OCI-LY3 (cell line): ENCODE results near the gene SYS1.

ENCODE experiments used
- H2AFZ ChIP-seq: fragments of 200-600, 300-600 bp; shearing (Covaris generic); 2 replicates; pipeline ENCODE4 v1.6.0; 2014; ENCODE audit warnings: antibody characterized with exemption, low read depth, low read length
- H3K27ac ChIP-seq: fragments of 200-600, 300-600 bp; sonication (generic); 2 replicates; pipeline ENCODE4 v1.5.1; 2014; ENCODE audit warnings: mild to moderate bottlenecking, low read length, moderate library complexity, mixed read lengths
- H3K27me3 ChIP-seq: fragments of 200-600, 300-600 bp; sonication (generic); 2 replicates; pipeline ENCODE4 v1.6.1; 2014; ENCODE audit warnings: low read depth, low read length, mixed read lengths
- H3K36me3 ChIP-seq: fragments of 200-600, 300-600 bp; sonication (generic); replicated peaks from 2 replicates; pipeline ENCODE3; 2014; ENCODE audit warnings: low read depth, low read length, mixed read lengths
- H3K4me1 ChIP-seq: fragments of 300-600, 200-600 bp; sonication (generic); 2 replicates; pipeline ENCODE4 v1.6.1; 2014; ENCODE audit warnings: low read length, mixed read lengths
- H3K4me2 ChIP-seq: fragments of 200-600, 300-600 bp; sonication (generic); 2 replicates; pipeline ENCODE4 v1.6.1; 2014; ENCODE audit warnings: low read length, mixed read lengths
- H3K4me3 ChIP-seq: fragments of 300-600, 200-600 bp; sonication (generic); 2 replicates; pipeline ENCODE4 v1.5.1; 2014; ENCODE audit warnings: antibody characterized with exemption, mild to moderate bottlenecking, low read length, moderate library complexity
- H3K79me2 ChIP-seq: fragments of 300-600, 200-600 bp; shearing (Covaris generic); 2 replicates; pipeline ENCODE4 v1.6.1; 2014; ENCODE audit warnings: mild to moderate bottlenecking, low read length, mixed read lengths
- H3K9ac ChIP-seq: fragments of 300-600, 200-600 bp; shearing (Covaris generic); 2 replicates; pipeline ENCODE4 v1.6.0; 2014; ENCODE audit warnings: mild to moderate bottlenecking, low read length, moderate library complexity
- H3K9me3 ChIP-seq: fragments of 200-600, 300-600 bp; shearing (Covaris generic); 2 replicates; pipeline ENCODE4 v1.6.1; 2014; ENCODE audit warnings: low read length, mixed read lengths; ENCODE audit not compliant: insufficient read depth
- H4K20me1 ChIP-seq: fragments of 200-600, 300-600 bp; sonication (generic); 2 replicates; pipeline ENCODE4 v1.6.1; 2016; ENCODE audit warnings: low read length, mixed read lengths; ENCODE audit not compliant: insufficient read depth
- CTCF ChIP-seq: fragments of 200-600, 300-600 bp; sonication (generic); IDR thresholded peaks from 2 replicates; pipeline ENCODE4 v1.5.1; 2014; ENCODE audit warnings: antibody characterized with exemption, low read length, low read depth
- EZH2phosphoT487 ChIP-seq: fragments of 200-600 bp; shearing (Covaris generic); IDR thresholded peaks from 2 replicates; pipeline ENCODE4 v1.6.1; 2018; ENCODE audit warnings: antibody characterized with exemption, mixed run types, low read depth

The SYS1 gene

GRCh38 chr20:45337367-45338120 lies 25.4 kb upstream of the SYS1 start:
- Histone ChIP-seq H2AFZ (no peak overlapping the region), H3K79me2 (0 out of 2 replicates have a peak, but pooled peaks cover 3% of the 10 kb centered on the region), H3K27me3 (no peaks in the 10 kb centered on the region), H3K27ac (no peak overlapping the region), H3K4me3 (no peak overlapping the region), H3K36me3 (peaks cover 6% of the 10 kb centered on the region), H3K4me2 (no peak overlapping the region), H4K20me1 (peaks cover 35% of the 10 kb centered on the region), H3K9me3 (no peaks in the 10 kb centered on the region), H3K4me1 (peaks cover 5% of the 10 kb centered on the region), H3K9ac (no peak overlapping the region)
- TF ChIP-seq EZH2phosphoT487: no peak
- TF ChIP-seq CTCF: no peak

- peaks cover 5% of the 10 kb centered on the region for H3K4me1 ChIP-seq
- TF ChIP-seq EZH2phosphoT487 (no peak), CTCF (no peak)
- H3K9me3 ChIP-seq: no peaks in the 10 kb centered on the region
- no peak overlapping the region for H2AFZ ChIP-seq
- H3K27ac ChIP-seq: no peak overlapping the region
- no peak overlapping the region for H3K4me2 ChIP-seq
- no peak overlapping the region for H3K4me3 ChIP-seq
- no peak overlapping the region for H3K9ac ChIP-seq
- H3K27me3 ChIP-seq: no peaks in the 10 kb centered on the region
- 0 out of 2 replicates have a peak, but pooled peaks cover 3% of the 10 kb centered on the region for H3K79me2 ChIP-seq
- H3K36me3 ChIP-seq: peaks cover 3% of the 10 kb centered on the region
- H4K20me1 ChIP-seq: peaks cover 40% of the 10 kb centered on the region
Observed at GRCh38 chr20:45338121-45339030, 24.6 kb upstream of the SYS1 start.

GRCh38 chr20:45339084-45339483 lies 23.9 kb upstream of the SYS1 start:
- H4K20me1 ChIP-seq: peaks cover 45% of the 10 kb centered on the region
- H3K4me1 ChIP-seq: peaks cover 5% of the 10 kb centered on the region
- H3K36me3 ChIP-seq: peaks cover 3% of the 10 kb centered on the region
- 0 out of 2 replicates have a peak, but pooled peaks cover 3% of the 10 kb centered on the region for H3K79me2 ChIP-seq
- no peak overlapping the region for H3K4me2 ChIP-seq
- no peak for TF ChIP-seq EZH2phosphoT487
- no peak for TF ChIP-seq CTCF
- no peaks in the 10 kb centered on the region for H3K27me3 ChIP-seq
- H3K27ac ChIP-seq: no peak overlapping the region
- H3K4me3 ChIP-seq: no peak overlapping the region
- no peak overlapping the region for H2AFZ ChIP-seq
- H3K9me3 ChIP-seq: no peaks in the 10 kb centered on the region
- no peak overlapping the region for H3K9ac ChIP-seq

- Histone ChIP-seq H3K4me1 (peaks cover 5% of the 10 kb centered on the region), H3K36me3 (peaks cover 5% of the 10 kb centered on the region), H2AFZ (no peak overlapping the region), H3K9ac (no peak overlapping the region), H3K27ac (no peak overlapping the region), H3K9me3 (no peaks in the 10 kb centered on the region), H3K79me2 (0 out of 2 replicates have a peak, but pooled peaks cover 3% of the 10 kb centered on the region), H3K4me3 (no peak overlapping the region), H3K27me3 (no peaks in the 10 kb centered on the region), H4K20me1 (peaks cover 50% of the 10 kb centered on the region), H3K4me2 (no peak overlapping the region)
- TF ChIP-seq CTCF (no peak), EZH2phosphoT487 (no peak)
Observed at GRCh38 chr20:45339799-45340198, 23.2 kb upstream of the SYS1 start.
